ENCODE measurements around the gene FUT6.
"Not testable (repeated sequence)": the region's sequence is repeated elsewhere in the genome, so short reads cannot be mapped to it uniquely, and the experiment has no call there.

The FUT6 gene

DNA sequence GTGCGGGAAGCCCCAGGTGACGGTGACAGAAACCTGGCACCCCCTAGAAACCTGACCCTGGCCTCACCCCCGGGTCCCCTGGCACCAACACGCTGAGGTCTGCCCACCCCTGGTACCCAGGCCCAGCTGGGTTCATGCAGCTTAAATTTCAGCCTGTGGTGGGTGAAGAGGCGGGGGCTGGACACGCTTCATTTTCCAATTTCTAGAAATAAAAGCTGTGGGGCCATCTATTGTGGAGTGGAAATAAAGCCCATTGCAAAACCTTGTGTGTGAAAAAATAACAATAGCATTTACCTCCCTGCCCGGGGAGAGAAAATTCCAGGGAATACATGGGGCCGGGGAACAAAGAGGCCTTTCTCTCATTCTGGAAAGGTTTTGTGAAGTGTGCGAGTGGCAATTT lies 38.4 kb upstream of the FUT6 start:
- DNase-seq (ENCODE audit: extremely low read depth, low read depth), result no peak
- TF ChIP-seq, protein P1, sequence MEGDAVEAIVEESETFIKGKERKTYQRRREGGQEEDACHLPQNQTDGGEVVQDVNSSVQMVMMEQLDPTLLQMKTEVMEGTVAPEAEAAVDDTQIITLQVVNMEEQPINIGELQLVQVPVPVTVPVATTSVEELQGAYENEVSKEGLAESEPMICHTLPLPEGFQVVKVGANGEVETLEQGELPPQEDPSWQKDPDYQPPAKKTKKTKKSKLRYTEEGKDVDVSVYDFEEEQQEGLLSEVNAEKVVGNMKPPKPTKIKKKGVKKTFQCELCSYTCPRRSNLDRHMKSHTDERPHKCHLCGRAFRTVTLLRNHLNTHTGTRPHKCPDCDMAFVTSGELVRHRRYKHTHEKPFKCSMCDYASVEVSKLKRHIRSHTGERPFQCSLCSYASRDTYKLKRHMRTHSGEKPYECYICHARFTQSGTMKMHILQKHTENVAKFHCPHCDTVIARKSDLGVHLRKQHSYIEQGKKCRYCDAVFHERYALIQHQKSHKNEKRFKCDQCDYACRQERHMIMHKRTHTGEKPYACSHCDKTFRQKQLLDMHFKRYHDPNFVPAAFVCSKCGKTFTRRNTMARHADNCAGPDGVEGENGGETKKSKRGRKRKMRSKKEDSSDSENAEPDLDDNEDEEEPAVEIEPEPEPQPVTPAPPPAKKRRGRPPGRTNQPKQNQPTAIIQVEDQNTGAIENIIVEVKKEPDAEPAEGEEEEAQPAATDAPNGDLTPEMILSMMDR (IDR thresholded peaks at IDR 0.05; ENCODE audit: low read depth, low read length), result no peak

DNA sequence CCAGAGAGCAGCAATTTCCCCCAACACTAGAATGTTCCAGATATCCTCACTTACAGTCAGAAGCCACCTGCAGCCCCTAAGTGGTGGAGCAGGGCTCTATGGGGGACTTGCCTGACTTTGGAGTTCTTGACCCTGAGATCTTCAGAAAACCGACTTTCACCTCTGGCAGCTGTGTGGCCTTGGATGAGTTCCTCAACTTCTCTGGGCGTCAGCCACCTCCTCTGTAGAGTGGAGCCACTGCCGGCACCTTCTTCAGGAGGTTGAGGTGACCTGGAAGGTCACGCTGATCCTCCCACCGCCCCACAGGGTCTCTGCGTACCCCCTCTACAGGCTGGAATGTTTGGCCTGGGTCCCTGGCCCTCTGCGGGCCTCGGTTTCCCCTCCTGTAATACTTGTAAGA lies 37.9 kb upstream of the FUT6 start:
- TF ChIP-seq, protein P1 (IDR thresholded peaks at IDR 0.05; ENCODE audit: low read depth, low read length), result no peak
- DNase-seq (ENCODE audit: extremely low read depth, low read depth), result no peak

DNA sequence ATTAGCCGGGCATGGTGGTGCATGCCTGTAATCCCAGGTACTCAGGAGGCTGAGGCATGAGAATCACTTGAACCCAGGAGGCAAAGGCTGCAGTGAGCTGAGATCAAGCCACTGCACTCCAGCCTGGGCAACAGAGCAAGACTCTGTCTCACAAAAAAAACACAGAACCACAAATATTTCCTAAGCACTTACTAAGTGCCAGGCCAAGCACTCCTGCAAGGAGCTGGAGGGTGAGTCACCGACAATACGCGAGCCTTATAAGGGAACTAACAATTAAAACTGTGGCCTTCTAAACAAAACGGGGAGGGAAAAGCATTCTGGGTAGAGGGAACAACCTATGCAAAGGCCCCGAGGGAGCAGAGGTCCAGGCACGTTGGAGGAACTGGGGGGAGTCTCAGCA lies 35.0 kb upstream of the FUT6 start:
- not testable (repeated sequence) for DNase-seq (ENCODE audit: extremely low read depth, low read depth)

DNA sequence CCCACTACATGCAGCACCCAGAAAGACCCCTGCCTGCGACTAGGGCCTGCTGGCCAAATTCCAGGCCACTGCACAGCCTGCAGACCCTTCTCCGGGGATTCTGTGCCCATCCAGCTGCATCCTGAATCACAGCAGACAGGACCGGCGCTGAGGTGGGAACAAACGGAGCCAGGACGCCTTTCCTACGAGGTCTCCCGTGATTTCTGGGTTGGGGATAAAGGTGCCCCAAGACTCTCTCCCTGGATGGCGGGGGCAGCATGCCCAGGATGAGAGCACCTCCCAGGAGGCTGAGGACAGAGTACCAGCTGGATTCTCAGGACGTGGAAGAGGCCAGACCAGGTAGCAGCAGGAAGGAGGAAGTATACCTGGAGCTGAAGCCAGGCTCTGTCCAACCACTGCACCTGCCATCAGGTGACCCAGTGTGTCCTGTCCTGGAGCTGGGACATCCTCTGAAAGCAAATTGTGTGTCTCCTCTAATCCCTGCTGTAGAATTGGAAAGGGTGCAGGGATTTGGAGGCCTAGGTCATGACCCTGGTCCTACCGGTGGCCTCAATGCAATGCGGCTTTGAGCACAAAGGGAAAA lies 34.2 kb upstream of the FUT6 start:
- DNase-seq (ENCODE audit: extremely low read depth, low read depth), result no peak
- TF ChIP-seq, protein P1 (IDR thresholded peaks at IDR 0.05; ENCODE audit: low read depth, low read length), result no peak

DNA sequence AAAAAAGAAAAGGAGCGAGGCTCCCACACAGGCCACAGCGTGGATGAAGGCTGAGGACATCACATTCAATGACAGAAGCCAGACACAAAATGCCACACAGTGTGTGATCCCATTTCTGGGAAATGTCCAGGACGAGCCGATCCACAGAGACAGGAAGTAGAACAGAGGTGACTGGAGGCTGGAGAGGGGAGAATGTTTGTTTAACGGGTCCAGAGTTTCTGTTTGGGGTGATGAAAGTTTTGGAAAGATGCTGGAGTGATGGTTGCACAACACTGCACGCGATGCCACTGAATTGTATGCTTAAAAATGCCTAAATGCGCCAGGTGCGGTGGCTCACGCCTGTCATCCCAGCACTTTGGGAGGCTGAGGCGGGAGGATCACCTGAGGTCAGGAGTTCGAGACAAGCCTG lies 31.5 kb upstream of the FUT6 start:
- no peak for DNase-seq (ENCODE audit: extremely low read depth, low read depth)
- TF ChIP-seq, protein P1 (IDR thresholded peaks at IDR 0.05; ENCODE audit: low read depth, low read length), result no peak

DNA sequence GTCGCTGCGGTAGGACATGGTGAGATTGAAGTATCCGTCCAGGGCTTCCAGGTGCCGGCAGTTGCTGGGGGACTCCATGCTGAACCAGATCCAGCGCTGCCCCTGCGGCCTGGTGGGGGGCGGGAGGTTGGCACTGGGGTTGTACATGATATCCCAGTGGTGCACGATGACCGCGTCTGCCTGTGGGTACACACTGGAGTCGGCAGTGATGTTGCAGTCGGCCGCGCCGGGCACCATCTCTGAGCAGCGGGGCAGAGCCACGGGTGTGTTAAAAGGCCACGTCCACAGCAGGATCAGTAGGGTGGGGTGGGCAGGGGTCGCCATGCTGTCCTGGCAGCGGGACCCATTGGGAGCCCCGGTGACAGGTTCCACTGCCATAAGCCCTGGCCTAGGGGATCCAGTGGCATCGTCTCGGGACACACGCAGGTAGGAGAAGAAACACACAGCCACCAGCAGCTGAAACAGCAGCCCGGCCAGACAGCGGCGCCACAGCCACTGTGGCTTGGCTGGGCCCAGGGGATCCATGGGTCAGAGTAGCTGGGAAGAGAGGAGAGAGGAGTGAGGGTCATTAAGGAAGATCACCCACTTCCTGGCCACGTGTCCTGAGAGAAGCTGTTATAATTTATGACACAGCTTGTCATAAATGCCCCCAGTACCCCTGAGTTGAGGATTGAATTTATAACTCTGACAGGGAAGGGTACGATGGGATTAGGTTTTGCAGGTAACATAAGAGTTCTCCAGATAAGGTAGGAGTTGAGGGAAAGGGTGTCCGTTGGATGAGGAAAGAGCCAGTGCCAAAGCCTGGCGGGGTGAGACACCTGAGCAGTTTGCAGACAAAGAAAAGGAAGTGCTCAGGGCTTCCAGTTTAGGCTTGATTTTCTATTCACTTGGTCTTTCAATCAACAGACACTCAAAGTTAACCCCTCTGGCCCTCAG lies 28.0 kb upstream of the FUT6 start:
- DNase-seq (ENCODE audit: extremely low read depth, low read depth), result no peak
- TF ChIP-seq, protein P1 (IDR thresholded peaks at IDR 0.05; ENCODE audit: low read depth, low read length), result no peak

DNA sequence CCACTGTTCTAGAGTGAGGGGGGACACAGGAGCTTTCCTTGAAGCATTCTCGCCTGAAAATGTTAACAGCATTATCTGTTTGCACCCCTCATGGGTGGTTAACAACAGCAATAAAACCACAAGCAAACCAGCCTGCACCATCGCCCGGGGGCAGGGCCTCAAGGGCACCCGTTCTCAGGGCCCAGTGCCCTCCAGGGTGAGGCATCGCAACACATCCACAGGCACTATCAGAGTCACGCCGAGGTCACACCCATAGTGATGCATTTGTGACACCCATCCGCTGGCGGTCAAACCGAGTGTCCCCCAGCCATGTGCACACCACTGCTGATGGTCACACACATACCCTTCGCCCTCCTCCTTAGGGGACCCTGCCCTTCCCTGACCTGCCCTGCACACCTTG lies 26.3 kb upstream of the FUT6 start:
- no peak for DNase-seq (ENCODE audit: extremely low read depth, low read depth)
- TF ChIP-seq, protein P1 (IDR thresholded peaks at IDR 0.05; ENCODE audit: low read depth, low read length), result no peak
